NCI-H2107 treated with DMSO at 0.1 percent for 48 hours (cell line): Measurements from ENCODE around the gene SRRM4.

Experiments used
- DNase-seq: peaks from one replicate; lab custom pipeline; 2025; ENCODE audit not compliant: unreplicated experiment; lab: John Stamatoyannopoulos, UW

The SRRM4 gene

GRCh38 chr12:119117936-119118335 is 136.6 kb downstream of the SRRM4 start:
- DNase-seq = no peak

GRCh38 chr12:119118625-119119024 is 137.3 kb downstream of the SRRM4 start:
- no peak for DNase-seq

- DNase-seq = no peak
These were observed 140.7 kb downstream of the SRRM4 start for GRCh38 chr12:119122047-119122446.

- DNase-seq = no peak
These were observed 141.4 kb downstream of the SRRM4 start for GRCh38 chr12:119122751-119123150.

- no peak for DNase-seq
These were observed 147.2 kb downstream of the SRRM4 start for GRCh38 chr12:119128527-119128926.

GRCh38 chr12:119129827-119130434 is 148.6 kb downstream of the SRRM4 start:
- DNase-seq = no peak

GRCh38 chr12:119130523-119130922 is 149.2 kb downstream of the SRRM4 start:
- DNase-seq = no peak

- no peak for DNase-seq
These were observed 153.1 kb downstream of the SRRM4 start for GRCh38 chr12:119134284-119135072.

GRCh38 chr12:119136811-119137410 is 155.6 kb downstream of the SRRM4 start:
- DNase-seq = no peak

- DNase-seq = no peak
These were observed 158.1 kb downstream of the SRRM4 start for GRCh38 chr12:119139448-119139847.

- DNase-seq = no peak
These were observed 164.0 kb downstream of the SRRM4 start for GRCh38 chr12:119145367-119145766.

GRCh38 chr12:119147847-119148448 is 166.6 kb downstream of the SRRM4 start:
- DNase-seq = no peak

- DNase-seq = no peak
These were observed 167.9 kb downstream of the SRRM4 start for GRCh38 chr12:119149270-119149669.

- DNase-seq = no peak
These were observed 170.2 kb downstream of the SRRM4 start for GRCh38 chr12:119151445-119152026.

- no peak for DNase-seq
These were observed 172.4 kb downstream of the SRRM4 start for GRCh38 chr12:119153477-119154434.

GRCh38 chr12:119154435-119154818 is 173.1 kb downstream of the SRRM4 start:
- no peak for DNase-seq

GRCh38 chr12:119156401-119157044 is 175.2 kb downstream of the SRRM4 start:
- DNase-seq = no peak

- no peak for DNase-seq
These were observed 176.2 kb downstream of the SRRM4 start for GRCh38 chr12:119157528-119157927.

- no peak for DNase-seq
These were observed 176.6 kb downstream of the SRRM4 start for GRCh38 chr12:119157978-119158377.

GRCh38 chr12:119158402-119158801 is 177.1 kb downstream of the SRRM4 start:
- DNase-seq = no peak
